ENCODE data around the gene SLC9A9. TPM values are rescaled to one million over a fixed set of nuclear protein-coding genes. Genes with fewer than 3 reads are reported as not detected.

The SLC9A9 gene
- polyA plus RNA-seq, 1 of the 3 experiments (the other 2 are of a cell fraction) = 0.05 TPM

GRCh38 chr3:143826296-143826695 is 22.0 kb downstream of the SLC9A9 start:
- no peaks in the 10 kb centered on the region for H3K36me3 ChIP-seq (replicated peaks in 1 of 2; ENCODE audit: control insufficient read depth in 1 of 2, insufficient read depth in 2 of 2, low read length in 1 of 2)
- H2AFZ ChIP-seq (ENCODE audit: low read depth) = no peak overlapping the region
- no peaks in the 10 kb centered on the region for H3K79me2 ChIP-seq (ENCODE audit: insufficient read depth)
- no peaks in the 10 kb centered on the region for H4K20me1 ChIP-seq (ENCODE audit: insufficient read depth)
- no peaks in the 10 kb centered on the region for H3K9me2 ChIP-seq
- no peaks in the 10 kb centered on the region for H3F3A ChIP-seq (replicated peaks; ENCODE audit: insufficient read depth)
- H3K9me3 ChIP-seq = no peaks in the 10 kb centered on the region
- POLR2A ChIA-PET = no interaction called here
- no peak for DNase-seq
- 4% methylated on average over 1 of the region's 1 CpG for WGBS (ENCODE audit: low lambda C conversion rate)
- no peak overlapping the region for H3K27ac ChIP-seq (ENCODE audit: low read depth in 2 of 2, low read length in 1 of 2)
- CTCF ChIA-PET = no interaction called here
- no peak for TF ChIP-seq IRF3 (IDR thresholded peaks at IDR 0.05; ENCODE audit: low read depth, low read length)
- TF ChIP-seq NRF1 (IDR thresholded peaks at IDR 0.05; ENCODE audit: low read depth, low read length) = no peak
- no peak for TF ChIP-seq EZH2phosphoT487 (IDR thresholded peaks at IDR 0.05; ENCODE audit: borderline replicate concordance, low read depth)
- no peak for TF ChIP-seq PBX3 (IDR thresholded peaks at IDR 0.05)
- TF ChIP-seq CTCF (IDR thresholded peaks at IDR 0.05) = no peak
- TF ChIP-seq USF2 (IDR thresholded peaks at IDR 0.05; ENCODE audit: borderline replicate concordance, low read depth, low read length) = no peak
- no peak for TF ChIP-seq SIN3A (IDR thresholded peaks at IDR 0.05; ENCODE audit: borderline replicate concordance, low read depth, low read length)
- no peak for TF ChIP-seq JUND (IDR thresholded peaks at IDR 0.05)
- TF ChIP-seq MXI1 (IDR thresholded peaks at IDR 0.05; ENCODE audit: low read depth, low read length) = no peak
- TF ChIP-seq RAD21 (IDR thresholded peaks at IDR 0.05; ENCODE audit: low read length) = no peak
- no peak overlapping the region for H3K9ac ChIP-seq
- no peaks in the 10 kb centered on the region for H3K4me1 ChIP-seq (ENCODE audit: control insufficient read depth in 1 of 2, insufficient read depth in 2 of 2, low read depth in 1 of 2, low read length in 1 of 2)
- H3K4me2 ChIP-seq = no peak overlapping the region
- no peaks in the 10 kb centered on the region for H3K27me3 ChIP-seq (ENCODE audit: insufficient read depth)
- H3K4me3 ChIP-seq (ENCODE audit: low read depth in 2 of 2, low read length in 1 of 2) = no peak overlapping the region

- Histone ChIP-seq H2AFZ (ENCODE audit: low read depth) (no peak overlapping the region), H3K9me3 (no peaks in the 10 kb centered on the region), H3K27ac (ENCODE audit: low read depth in 2 of 2, low read length in 1 of 2) (no peak overlapping the region), H3K79me2 (ENCODE audit: insufficient read depth) (no peaks in the 10 kb centered on the region), H3F3A (replicated peaks; ENCODE audit: insufficient read depth) (no peaks in the 10 kb centered on the region), H3K4me3 (ENCODE audit: low read depth in 2 of 2, low read length in 1 of 2) (no peak overlapping the region), H3K9ac (no peak overlapping the region), H3K4me1 (ENCODE audit: control insufficient read depth in 1 of 2, insufficient read depth in 2 of 2, low read depth in 1 of 2, low read length in 1 of 2) (no peaks in the 10 kb centered on the region), H3K4me2 (no peak overlapping the region), H3K36me3 (replicated peaks in 1 of 2; ENCODE audit: control insufficient read depth in 1 of 2, insufficient read depth in 2 of 2, low read length in 1 of 2) (no peaks in the 10 kb centered on the region), H4K20me1 (ENCODE audit: insufficient read depth) (no peaks in the 10 kb centered on the region), H3K9me2 (no peaks in the 10 kb centered on the region), H3K27me3 (ENCODE audit: insufficient read depth) (no peaks in the 10 kb centered on the region)
- DNase-seq = no peak
- ChIA-PET CTCF (no interaction called here), POLR2A (no interaction called here)
- WGBS (ENCODE audit: low lambda C conversion rate) = 3% methylated on average over 3 of the region's 3 CpGs
- no peak for TF ChIP-seq CTCF (IDR thresholded peaks at IDR 0.05)
- TF ChIP-seq USF2 (IDR thresholded peaks at IDR 0.05; ENCODE audit: borderline replicate concordance, low read depth, low read length) = no peak
- TF ChIP-seq IRF3 (IDR thresholded peaks at IDR 0.05; ENCODE audit: low read depth, low read length) = no peak
- TF ChIP-seq CHD2 (IDR thresholded peaks at IDR 0.05; ENCODE audit: low read length, partially characterized antibody) = no peak
- no peak for TF ChIP-seq ZBTB33 (IDR thresholded peaks at IDR 0.05; ENCODE audit: borderline replicate concordance, low read depth)
- TF ChIP-seq TCF12 (IDR thresholded peaks at IDR 0.05) = no peak
- no peak for TF ChIP-seq RAD21 (IDR thresholded peaks at IDR 0.05; ENCODE audit: low read length)
- no peak for TF ChIP-seq EZH2phosphoT487 (IDR thresholded peaks at IDR 0.05; ENCODE audit: borderline replicate concordance, low read depth)
- TF ChIP-seq RCOR1 (IDR thresholded peaks at IDR 0.05; ENCODE audit: low read length) = no peak
- TF ChIP-seq ELF1 (IDR thresholded peaks at IDR 0.05) = no peak
Observed at GRCh38 chr3:143825513-143825912, 22.8 kb downstream of the SLC9A9 start.

All from SK-N-SH (cell line).